HG03025 (cell line): ENCODE data around the gene PPP6C.

ENCODE experiments used
- ATAC-seq: cut with Tn5 transposase; IDR thresholded peaks from one replicate; pipeline ENCODE4 v1.9.1; 2021; ENCODE audit warnings: mild to moderate bottlenecking, moderate library complexity; ENCODE audit not compliant: unreplicated experiment, low FRiP score

The PPP6C gene

DNA sequence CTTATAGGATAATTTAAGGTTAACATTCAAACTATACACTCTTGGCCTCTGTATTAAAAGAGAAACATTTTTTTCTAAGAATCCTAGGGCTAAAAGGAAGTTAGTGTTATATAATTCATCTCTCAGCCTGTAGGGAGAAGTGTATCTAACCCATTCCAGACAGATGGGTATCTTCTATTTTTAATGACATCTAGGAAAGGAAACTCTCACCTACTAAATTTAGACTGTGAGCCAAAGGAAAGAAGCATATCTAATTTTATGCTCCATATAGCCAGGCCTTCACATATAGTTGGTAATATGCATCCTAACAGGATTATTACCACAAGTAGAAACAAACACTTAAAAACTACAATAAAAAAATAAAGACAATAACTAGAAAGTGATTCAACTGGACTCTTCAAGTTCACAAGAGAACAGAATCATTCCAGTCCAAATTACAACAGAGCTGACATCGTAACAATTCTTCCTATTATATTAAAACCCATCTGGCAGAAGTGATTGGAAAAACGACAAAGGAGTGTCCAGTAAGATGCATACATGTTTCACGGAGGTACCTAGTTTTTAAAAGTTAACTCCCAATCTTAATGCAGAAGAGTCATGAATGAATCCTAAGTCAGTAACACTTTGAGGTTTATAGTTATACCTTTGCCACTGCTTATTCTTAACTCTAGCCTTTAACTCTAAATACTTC, 85.7 kb downstream of the PPP6C start:
- ATAC-seq: no peak

DNA sequence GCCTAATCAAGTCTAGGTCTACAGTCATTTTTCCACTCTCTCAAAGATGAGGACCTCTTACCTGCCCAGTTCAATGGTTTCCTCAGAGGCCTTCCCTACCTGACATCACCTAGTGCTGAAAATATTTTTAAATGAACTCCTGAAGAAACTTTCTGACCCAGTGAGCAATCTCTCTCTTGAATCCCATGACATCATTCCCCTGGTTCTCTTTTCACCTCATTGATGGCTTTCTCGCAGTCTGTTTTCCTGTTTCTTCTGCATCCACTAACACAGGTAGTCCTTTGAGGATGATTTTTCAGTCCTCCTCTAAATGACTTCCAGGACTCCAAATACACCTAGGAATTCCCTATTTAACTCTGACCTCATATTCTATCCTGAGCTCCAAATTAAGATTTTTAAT, 86.6 kb downstream of the PPP6C start:
- no peak for ATAC-seq

DNA sequence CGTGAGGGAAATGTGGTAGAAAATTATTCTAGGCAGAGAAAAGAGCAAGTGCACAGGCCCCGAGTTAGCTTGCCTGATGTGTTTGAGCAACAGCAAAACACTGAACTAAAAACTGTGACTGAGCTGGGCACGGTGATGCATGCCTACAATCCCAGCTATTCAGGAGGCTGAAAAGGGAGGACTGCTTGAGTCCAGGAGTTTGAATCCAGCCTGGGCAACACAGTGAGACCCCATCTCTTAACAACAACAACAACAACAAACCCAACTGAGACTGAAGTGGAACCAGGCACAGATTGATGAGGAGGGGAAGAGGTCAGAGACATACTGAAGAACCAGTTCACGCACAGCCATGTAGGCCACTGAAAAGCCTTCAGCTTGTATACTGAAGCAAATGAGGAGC, 88.8 kb downstream of the PPP6C start:
- ATAC-seq: no peak

DNA sequence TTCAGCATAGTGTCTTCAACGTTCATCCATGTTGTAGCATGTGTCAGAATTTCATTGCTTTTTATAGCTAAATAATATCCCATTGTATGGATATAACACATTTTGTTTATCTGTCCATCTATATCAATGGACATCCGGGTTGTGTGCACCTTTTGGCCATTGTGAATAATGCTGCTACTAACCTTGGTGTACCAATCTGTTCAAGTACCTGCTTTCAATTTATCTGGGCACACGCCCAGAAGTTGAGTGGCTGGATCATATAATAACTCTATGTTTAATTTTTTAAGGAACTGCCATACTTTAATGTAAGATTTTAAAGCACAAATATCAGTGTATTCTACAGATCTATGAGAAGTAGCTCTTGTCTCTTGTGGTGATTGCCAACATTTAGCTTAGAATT, 89.8 kb downstream of the PPP6C start:
- ATAC-seq: no peak
